ENCODE results near the gene HMCN2.

Gene HMCN2

GRCh38 chr9:130473566-130473965 is 208.0 kb downstream of the HMCN2 start:
- no peak for TF ChIP-seq CTCF (conservative IDR thresholded peaks at IDR 0.05; ENCODE audit: low read depth, low read length)
- Histone ChIP-seq H3K4me3 (IDR thresholded peaks at IDR 0.05; ENCODE audit: insufficient read depth, low read depth, low read length) (no peak overlapping the region), H3K36me3 (ENCODE audit: insufficient read depth) (no peaks in the 10 kb centered on the region), H2AFZ (ENCODE audit: low read depth) (no peak overlapping the region), H3K4me1 (ENCODE audit: low read depth, poor library complexity, severe bottlenecking) (no peaks in the 10 kb centered on the region), H3K4me2 (no peak overlapping the region), H3K27ac (no peak overlapping the region), H3K27me3 (ENCODE audit: insufficient read depth, low read depth) (peaks cover 38% of the 10 kb centered on the region; the same call in 1 of the 2 replicates), H4K20me1 (ENCODE audit: insufficient read depth) (no peaks in the 10 kb centered on the region), H3K9ac (no peak overlapping the region), H3K79me2 (ENCODE audit: insufficient read depth, low read depth) (no peaks in the 10 kb centered on the region)

GRCh38 chr9:130474106-130474505 is 208.5 kb downstream of the HMCN2 start:
- H3K9ac ChIP-seq, result no peak overlapping the region
- H4K20me1 ChIP-seq (ENCODE audit: insufficient read depth), result no peaks in the 10 kb centered on the region
- no peak overlapping the region for H3K4me2 ChIP-seq
- H3K4me1 ChIP-seq (ENCODE audit: low read depth, poor library complexity, severe bottlenecking), result no peaks in the 10 kb centered on the region
- H3K27ac ChIP-seq, result no peak overlapping the region
- no peak for TF ChIP-seq CTCF (conservative IDR thresholded peaks at IDR 0.05; ENCODE audit: low read depth, low read length)
- no peaks in the 10 kb centered on the region for H3K36me3 ChIP-seq (ENCODE audit: insufficient read depth)
- H3K27me3 ChIP-seq (ENCODE audit: insufficient read depth, low read depth), result peaks cover 38% of the 10 kb centered on the region; the same call in 1 of the 2 replicates
- H3K79me2 ChIP-seq (ENCODE audit: insufficient read depth, low read depth), result no peaks in the 10 kb centered on the region
- H3K4me3 ChIP-seq (IDR thresholded peaks at IDR 0.05; ENCODE audit: insufficient read depth, low read depth, low read length), result no peak overlapping the region
- H2AFZ ChIP-seq (ENCODE audit: low read depth), result no peak overlapping the region

- peaks cover 36% of the 10 kb centered on the region; the same call in 1 of the 2 replicates for H3K27me3 ChIP-seq (ENCODE audit: insufficient read depth, low read depth)
- H3K36me3 ChIP-seq (ENCODE audit: insufficient read depth), result no peaks in the 10 kb centered on the region
- H3K4me2 ChIP-seq, result no peak overlapping the region
- TF ChIP-seq CTCF (conservative IDR thresholded peaks at IDR 0.05; ENCODE audit: low read depth, low read length), result no peak
- H3K27ac ChIP-seq, result no peak overlapping the region
- H3K79me2 ChIP-seq (ENCODE audit: insufficient read depth, low read depth), result no peaks in the 10 kb centered on the region
- H3K9ac ChIP-seq, result no peak overlapping the region
- no peak overlapping the region for H2AFZ ChIP-seq (ENCODE audit: low read depth)
- H4K20me1 ChIP-seq (ENCODE audit: insufficient read depth), result no peaks in the 10 kb centered on the region
- H3K4me1 ChIP-seq (ENCODE audit: low read depth, poor library complexity, severe bottlenecking), result no peaks in the 10 kb centered on the region
- no peak overlapping the region for H3K4me3 ChIP-seq (IDR thresholded peaks at IDR 0.05; ENCODE audit: insufficient read depth, low read depth, low read length)
Observed at GRCh38 chr9:130476151-130476730, 210.7 kb downstream of the HMCN2 start.

GRCh38 chr9:130477564-130477963 is 212.0 kb downstream of the HMCN2 start:
- no peak overlapping the region for H3K27ac ChIP-seq
- no peaks in the 10 kb centered on the region for H3K4me1 ChIP-seq (ENCODE audit: low read depth, poor library complexity, severe bottlenecking)
- peaks cover 40% of the 10 kb centered on the region; the same call in 1 of the 2 replicates for H3K27me3 ChIP-seq (ENCODE audit: insufficient read depth, low read depth)
- no peak overlapping the region for H3K4me3 ChIP-seq (IDR thresholded peaks at IDR 0.05; ENCODE audit: insufficient read depth, low read depth, low read length)
- no peak overlapping the region for H3K4me2 ChIP-seq
- H2AFZ ChIP-seq (ENCODE audit: low read depth), result no peak overlapping the region
- no peak for TF ChIP-seq CTCF (conservative IDR thresholded peaks at IDR 0.05; ENCODE audit: low read depth, low read length)
- H3K36me3 ChIP-seq (ENCODE audit: insufficient read depth), result no peaks in the 10 kb centered on the region
- H3K79me2 ChIP-seq (ENCODE audit: insufficient read depth, low read depth), result no peaks in the 10 kb centered on the region
- no peaks in the 10 kb centered on the region for H4K20me1 ChIP-seq (ENCODE audit: insufficient read depth)
- no peak overlapping the region for H3K9ac ChIP-seq
